ENCODE results near the gene CLEC19A. TPM values are rescaled to one million over a fixed set of nuclear protein-coding genes. Genes with fewer than 3 reads are reported as not detected.

CLEC19A gene
- total RNA-seq, 6 experiments from 2014 or later, result not detected

GRCh38 chr16:19331794-19332193, 46.3 kb downstream of the CLEC19A start:
- Mint-ChIP-seq H3K27me3 (ENCODE audit: insufficient read depth) (peaks cover 3% of the 10 kb centered on the region), H3K27ac (no peak overlapping the region), H3K9me3 (no peaks in the 10 kb centered on the region; the same call in 1 of the 2 replicates), H3K36me3 (ENCODE audit: low read depth) (no peaks in the 10 kb centered on the region), H3K4me1 (ENCODE audit: low read depth) (no peaks in the 10 kb centered on the region; the same call in 1 of the 2 replicates), H3K4me3 (no peak overlapping the region)
- TF ChIP-seq CTCF (IDR thresholded peaks at IDR 0.05), result no peak
- no peak for DNase-seq

- peaks cover 2% of the 10 kb centered on the region for H3K27me3 Mint-ChIP-seq (ENCODE audit: insufficient read depth)
- no peaks in the 10 kb centered on the region for H3K36me3 Mint-ChIP-seq (ENCODE audit: low read depth)
- H3K4me3 Mint-ChIP-seq, result no peak overlapping the region
- no peaks in the 10 kb centered on the region for H3K4me1 Mint-ChIP-seq (ENCODE audit: low read depth)
- no peak for TF ChIP-seq CTCF (IDR thresholded peaks at IDR 0.05)
- H3K9me3 Mint-ChIP-seq, result peaks cover 21% of the 10 kb centered on the region; the same call in 1 of the 2 replicates
- no peak overlapping the region for H3K27ac Mint-ChIP-seq
- no peak for DNase-seq
These were observed 52.8 kb downstream of the CLEC19A start for GRCh38 chr16:19338335-19338734.

GRCh38 chr16:19344224-19344801, 58.8 kb downstream of the CLEC19A start:
- no peak for TF ChIP-seq CTCF (IDR thresholded peaks at IDR 0.05)
- H3K9me3 Mint-ChIP-seq, result peaks cover 23% of the 10 kb centered on the region; the same call in 1 of the 2 replicates
- H3K36me3 Mint-ChIP-seq (ENCODE audit: low read depth), result no peaks in the 10 kb centered on the region
- DNase-seq, result no peak
- H3K4me3 Mint-ChIP-seq, result no peak overlapping the region
- H3K4me1 Mint-ChIP-seq (ENCODE audit: low read depth), result no peaks in the 10 kb centered on the region
- H3K27ac Mint-ChIP-seq, result no peak overlapping the region
- H3K27me3 Mint-ChIP-seq (ENCODE audit: insufficient read depth), result peaks cover 8% of the 10 kb centered on the region

GRCh38 chr16:19344980-19345379, 59.4 kb downstream of the CLEC19A start:
- peaks cover 16% of the 10 kb centered on the region; the same call in 1 of the 2 replicates for H3K9me3 Mint-ChIP-seq
- H3K27me3 Mint-ChIP-seq (ENCODE audit: insufficient read depth), result peaks cover 8% of the 10 kb centered on the region
- H3K4me1 Mint-ChIP-seq (ENCODE audit: low read depth), result no peaks in the 10 kb centered on the region
- DNase-seq, result no peak
- no peak overlapping the region for H3K4me3 Mint-ChIP-seq
- H3K36me3 Mint-ChIP-seq (ENCODE audit: low read depth), result no peaks in the 10 kb centered on the region
- no peak for TF ChIP-seq CTCF (IDR thresholded peaks at IDR 0.05)
- no peak overlapping the region for H3K27ac Mint-ChIP-seq

GRCh38 chr16:19346335-19346922, 60.9 kb downstream of the CLEC19A start:
- TF ChIP-seq CTCF (IDR thresholded peaks at IDR 0.05), result no peak
- Mint-ChIP-seq H3K4me1 (ENCODE audit: low read depth) (no peaks in the 10 kb centered on the region), H3K27me3 (ENCODE audit: insufficient read depth) (peaks cover 10% of the 10 kb centered on the region), H3K9me3 (peaks cover 11% of the 10 kb centered on the region; the same call in 1 of the 2 replicates), H3K27ac (no peak overlapping the region), H3K4me3 (no peak overlapping the region), H3K36me3 (ENCODE audit: low read depth) (no peaks in the 10 kb centered on the region)
- DNase-seq, result no peak

All from HFFc6 (cell line).